ENCODE results near the gene FERMT2.
"Not testable (repeated sequence)": the region's sequence is repeated elsewhere in the genome, so short reads cannot be mapped to it uniquely, and the experiment has no call there.

Gene FERMT2

DNA sequence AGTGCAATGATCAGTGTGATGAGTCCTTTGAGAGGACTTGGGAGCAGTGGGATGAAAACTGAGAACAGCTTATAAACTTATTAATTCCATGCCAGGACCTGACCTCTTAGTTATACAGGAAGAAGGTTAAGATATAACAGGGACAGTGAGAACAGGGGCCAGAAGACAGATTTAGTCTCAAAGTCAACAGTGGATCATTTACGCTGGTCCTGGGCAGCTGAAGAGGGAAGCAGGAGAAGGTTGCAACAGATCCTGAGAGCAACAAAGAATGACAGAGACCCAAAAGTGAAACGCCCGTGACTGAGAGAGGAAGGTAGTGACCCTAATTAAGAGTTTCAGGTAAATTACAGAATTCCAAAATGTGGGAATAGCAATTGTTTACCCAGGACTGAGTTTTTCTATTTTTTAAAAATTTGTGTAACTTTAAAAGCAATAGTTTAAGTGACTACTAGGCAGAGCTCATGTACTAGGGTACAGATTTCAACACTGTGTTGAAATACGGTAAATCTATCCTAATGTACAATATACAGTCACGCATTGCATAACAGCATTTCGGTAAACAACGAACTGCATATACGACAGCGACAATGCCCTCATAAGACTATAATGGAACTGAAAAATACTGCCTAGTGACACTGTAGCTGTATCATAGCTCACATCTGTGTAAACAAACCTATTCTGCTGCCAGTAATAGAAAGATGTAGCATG is 81.8 kb downstream of the FERMT2 start:
- in situ Hi-C loops (cut with MboI; ENCODE audit: low sequenced_read_pairs) = no loop called here

DNA sequence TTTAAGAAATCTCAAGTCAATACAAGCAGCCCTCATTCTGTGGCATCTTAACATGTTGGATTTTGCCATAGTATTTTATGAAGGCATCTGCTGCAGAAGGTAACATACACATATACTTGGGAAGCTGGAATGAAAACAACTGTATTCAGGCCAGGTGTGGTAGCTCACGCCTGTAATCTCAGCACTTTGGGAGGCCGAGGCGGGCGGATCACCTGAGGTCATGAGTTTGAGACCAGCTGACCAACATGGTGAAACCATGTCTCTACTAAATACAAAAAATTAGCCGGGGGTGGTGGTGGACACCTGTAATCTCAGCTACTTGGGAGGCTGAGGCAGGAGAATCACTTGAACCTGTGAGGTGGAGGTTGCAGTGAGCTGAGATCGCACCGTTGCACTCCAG is 86.0 kb downstream of the FERMT2 start:
- in situ Hi-C loops (cut with MboI; ENCODE audit: low sequenced_read_pairs) = not testable (repeated sequence)

DNA sequence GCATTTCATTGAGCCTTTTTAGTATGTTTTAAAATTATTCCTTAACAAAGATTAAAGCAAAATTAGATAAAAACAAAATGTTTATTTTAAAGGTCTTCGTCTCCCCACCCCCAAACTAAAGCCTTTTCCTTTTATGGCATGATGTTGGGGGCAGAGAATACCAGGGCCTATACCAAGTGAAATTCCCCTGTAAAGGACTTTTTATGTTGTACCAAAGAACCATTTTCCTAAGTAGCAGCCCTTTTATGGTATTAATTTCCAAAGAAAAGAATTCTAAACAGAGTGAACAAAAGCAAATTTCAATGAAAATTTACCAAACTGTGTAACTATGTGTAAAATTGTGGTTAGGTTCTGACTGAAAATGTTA is 87.5 kb downstream of the FERMT2 start:
- in situ Hi-C loops (cut with MboI; ENCODE audit: low sequenced_read_pairs) = no loop called here

DNA sequence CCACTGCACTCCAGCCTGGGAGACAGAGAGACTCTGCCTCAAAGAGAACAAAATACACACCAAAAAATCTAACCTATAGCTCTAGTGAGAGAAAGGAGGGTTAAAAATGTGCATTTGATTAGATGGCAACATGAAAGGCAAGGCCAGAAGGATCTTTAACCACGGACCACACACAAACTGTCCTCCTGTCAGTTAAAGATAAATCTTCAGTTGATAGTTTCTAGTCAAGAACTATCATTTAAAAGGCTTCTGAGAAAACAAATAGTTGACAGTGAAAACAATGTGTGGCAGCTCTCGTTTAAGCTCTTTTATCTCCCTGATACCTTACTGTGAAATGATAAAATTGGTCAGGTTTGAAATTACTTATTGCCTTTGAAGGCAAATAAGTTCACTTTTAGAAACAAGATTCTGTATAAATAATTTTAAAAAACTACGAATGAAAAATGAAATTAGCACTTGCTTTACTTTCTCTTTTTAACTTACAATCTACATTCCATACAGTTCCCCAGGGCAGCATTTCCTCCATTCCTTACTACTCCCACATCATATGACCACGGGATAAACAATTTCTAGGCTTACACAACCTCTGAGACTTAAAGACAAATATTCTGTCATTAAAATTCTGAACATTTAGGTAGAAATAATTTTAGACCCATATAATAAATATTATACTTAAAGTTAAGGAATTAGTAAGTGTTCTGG is 88.1 kb downstream of the FERMT2 start:
- in situ Hi-C loops (cut with MboI; ENCODE audit: low sequenced_read_pairs) = no loop called here

DNA sequence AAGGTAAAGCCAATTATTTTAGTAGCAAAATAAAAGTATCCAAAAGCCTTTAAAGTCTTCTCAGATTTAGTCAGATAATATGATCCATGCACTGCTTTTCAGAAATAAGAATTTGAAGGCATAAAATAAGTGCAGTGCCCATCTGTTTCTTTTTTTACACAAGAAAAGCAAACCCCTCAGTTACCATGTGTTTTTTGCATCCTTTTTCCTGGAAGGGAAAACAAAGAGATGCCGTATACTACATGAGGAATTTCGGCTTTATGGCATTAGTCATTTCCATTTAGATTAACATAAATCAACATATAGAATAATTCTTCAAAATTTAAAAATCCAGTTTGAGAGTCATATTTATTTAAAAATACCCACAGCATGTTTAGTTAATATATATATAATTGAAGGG is 89.4 kb downstream of the FERMT2 start:
- in situ Hi-C loops (cut with MboI; ENCODE audit: low sequenced_read_pairs) = no loop called here

DNA sequence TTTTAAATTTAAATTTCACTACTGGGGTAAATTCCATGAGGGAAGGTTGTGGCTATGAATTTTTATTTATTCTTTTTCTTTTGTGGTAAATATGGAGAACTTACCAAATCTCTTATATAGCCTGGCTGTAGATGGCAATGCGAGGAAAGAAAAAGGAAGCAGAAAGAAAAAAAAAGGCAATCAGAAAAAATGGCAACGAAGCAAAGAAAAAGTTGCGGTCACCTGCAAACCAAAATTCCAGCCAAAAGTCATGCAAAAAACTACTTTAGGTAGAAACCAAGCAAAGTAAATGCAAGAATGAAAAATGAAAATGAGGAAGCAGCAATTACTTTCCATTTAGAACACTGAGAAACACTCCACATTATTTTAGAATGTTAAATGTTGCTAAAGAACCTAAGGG is 89.9 kb downstream of the FERMT2 start:
- in situ Hi-C loops (cut with MboI; ENCODE audit: low sequenced_read_pairs) = no loop called here

DNA sequence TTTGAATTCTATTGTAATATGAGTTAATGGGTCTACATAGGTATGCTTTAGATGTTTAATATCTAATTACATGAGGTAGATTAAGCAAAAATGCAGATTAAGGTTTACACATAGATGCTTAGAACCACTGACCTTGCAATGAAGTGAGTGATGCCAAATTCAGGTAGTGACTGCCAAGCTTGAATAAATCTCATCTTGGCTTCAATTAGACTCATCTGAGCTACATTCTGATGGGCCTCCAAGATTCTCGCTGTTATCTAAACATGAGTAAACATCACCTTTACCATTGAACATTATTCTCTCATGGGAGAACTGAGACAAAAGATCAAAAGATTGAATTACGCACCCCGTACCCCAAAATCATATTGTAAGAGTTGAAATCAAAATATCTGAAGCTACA is 90.6 kb downstream of the FERMT2 start:
- in situ Hi-C loops (cut with MboI; ENCODE audit: low sequenced_read_pairs) = no loop called here

DNA sequence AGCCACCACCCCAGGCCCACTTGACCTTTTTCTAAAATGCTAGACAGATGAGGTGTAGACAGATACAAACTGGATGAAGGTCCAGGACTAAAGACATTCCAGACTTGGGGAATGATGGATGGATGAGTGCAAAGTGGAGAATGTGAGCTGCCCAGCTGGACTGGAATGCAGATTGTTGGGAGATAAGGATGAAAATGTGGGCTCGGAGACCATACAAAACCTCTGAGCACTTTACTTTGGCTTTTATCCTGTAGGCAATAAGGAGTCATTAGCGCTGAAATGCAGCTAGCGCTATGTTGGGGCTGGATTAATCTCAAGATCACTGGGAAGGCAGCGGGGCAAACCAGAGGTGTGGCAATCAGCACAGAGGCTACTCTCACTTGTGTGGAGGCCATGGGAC is 94.7 kb downstream of the FERMT2 start:
- in situ Hi-C loops (cut with MboI; ENCODE audit: low sequenced_read_pairs) = no loop called here

DNA sequence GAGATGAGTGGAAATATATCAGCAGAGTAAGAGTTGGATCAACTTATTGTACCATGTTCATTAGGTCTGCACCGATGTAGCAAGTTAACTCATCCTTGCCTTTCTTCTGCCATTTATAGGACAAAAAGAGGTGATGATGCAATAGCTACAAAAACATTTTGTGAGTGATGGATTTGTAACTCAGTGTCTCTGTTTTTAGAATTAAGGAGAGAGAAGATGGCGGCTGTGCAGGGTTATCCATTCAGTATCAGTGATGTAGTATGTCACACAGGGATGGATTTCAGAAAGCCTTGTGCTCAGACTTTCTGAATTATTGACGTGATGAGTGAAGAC is 97.4 kb downstream of the FERMT2 start:
- in situ Hi-C loops (cut with MboI; ENCODE audit: low sequenced_read_pairs) = no loop called here

DNA sequence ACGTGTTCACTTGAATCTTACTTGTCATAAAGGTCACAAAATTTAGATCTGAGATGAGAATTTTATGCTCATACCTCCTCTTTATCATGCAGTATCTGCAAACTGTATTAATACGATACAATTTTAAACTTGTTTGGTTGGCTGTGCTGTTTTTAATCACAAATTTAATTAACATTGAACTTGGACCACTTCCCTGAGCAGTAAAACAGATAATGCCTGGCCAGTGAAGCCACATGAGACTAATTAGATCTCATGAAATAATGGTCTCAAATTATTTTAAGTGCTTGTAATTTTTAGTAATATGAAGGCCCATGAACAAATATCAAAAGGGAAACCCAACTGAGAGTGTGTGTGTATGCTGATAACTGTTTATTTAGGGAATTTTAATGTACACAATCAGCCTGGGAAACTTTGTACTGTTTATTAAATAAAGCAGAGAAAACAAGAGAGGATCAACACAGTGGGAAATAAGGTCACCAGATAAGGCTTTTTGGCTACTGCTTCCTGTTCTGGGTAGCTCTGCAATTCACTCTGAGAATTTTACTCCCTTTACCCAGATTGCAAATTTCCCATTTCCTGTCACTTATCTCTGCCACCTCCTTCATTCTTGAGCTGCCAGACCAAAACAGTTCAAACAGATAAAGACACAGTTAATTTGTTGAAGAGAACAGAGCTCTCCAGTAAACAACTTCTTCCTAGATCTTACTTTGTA is 97.9 kb downstream of the FERMT2 start:
- in situ Hi-C loops (cut with MboI; ENCODE audit: low sequenced_read_pairs) = no loop called here

DNA sequence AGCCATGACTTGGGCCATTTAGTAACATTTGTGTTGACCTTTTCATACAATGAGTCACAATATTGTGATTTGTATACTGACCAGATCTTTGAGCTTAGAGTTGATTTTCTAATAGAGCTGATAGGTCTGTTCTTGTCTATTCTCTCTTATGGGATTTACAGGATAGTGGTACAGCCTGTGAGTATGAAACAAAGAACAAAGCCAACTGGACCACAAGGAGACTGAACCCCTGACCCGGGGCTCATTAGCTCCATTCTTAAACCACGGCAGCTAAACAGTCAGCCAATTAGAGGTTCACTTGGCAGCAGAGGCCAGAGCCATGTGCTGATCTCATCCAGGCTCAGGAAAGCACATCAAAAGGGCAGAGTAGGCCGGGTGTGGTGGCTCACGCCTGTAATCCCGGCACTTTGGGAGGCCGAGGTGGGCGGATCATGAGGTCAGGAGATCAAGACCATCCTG is 100.4 kb downstream of the FERMT2 start:
- in situ Hi-C loops (cut with MboI; ENCODE audit: low sequenced_read_pairs) = no loop called here

DNA sequence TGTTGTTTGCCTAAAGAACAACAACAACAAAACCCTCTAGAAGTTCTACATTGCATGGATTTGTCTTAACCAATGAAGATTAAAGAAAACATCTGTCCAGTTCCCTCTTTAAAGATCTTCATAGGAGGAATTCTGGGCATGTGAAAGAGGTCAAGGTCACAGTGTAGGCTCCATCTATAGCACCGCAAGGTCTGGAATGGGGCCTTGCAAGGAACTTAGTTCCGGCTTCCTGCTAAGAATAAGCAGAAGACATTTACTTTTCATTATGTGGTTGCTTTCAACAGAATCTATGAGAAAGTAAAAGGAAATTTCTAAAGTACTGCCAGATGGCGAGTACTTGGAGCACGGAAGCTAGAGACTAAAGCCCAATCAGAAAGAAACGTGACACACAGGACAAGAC is 102.2 kb downstream of the FERMT2 start:
- in situ Hi-C loops (cut with MboI; ENCODE audit: low sequenced_read_pairs) = no loop called here

DNA sequence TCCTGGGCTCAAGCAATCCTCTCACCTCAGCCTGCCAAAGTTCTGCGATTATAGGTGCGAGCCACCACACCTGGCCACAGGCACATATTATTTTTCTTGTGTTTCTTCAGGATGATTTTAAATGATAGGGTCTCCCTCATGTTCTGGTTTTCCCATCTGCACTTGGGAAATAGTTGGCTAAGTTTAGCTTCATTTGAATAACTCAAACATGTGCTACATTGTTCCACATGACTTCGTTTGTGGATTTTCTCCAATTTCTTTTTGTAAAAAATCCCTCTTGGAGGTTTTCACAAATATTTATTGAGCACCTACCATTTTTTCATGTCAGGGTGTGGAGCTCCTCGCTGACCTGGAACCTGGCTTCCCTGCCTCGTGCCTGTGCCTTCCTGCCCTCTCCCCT is 104.3 kb downstream of the FERMT2 start:
- in situ Hi-C loops (cut with MboI; ENCODE audit: low sequenced_read_pairs) = no loop called here

DNA sequence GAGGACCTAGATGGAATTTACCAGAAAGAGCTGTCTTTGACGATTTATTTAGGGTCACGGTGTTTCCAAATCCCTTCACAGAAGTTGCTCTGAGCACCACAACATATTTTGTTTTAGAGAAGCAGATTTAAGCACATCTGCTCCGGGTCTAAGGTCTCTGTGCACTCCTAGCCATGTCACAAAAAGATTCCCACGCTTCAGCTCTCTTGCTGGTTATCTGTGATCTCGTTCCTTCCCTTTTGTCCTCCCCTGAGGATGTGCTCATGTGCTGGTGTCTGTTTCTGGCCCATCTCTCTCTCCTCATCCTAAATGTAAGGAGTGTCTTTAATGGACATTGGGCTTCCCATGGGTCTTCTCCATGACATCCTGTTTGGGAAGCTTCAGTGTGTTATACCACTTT is 105.8 kb downstream of the FERMT2 start:
- in situ Hi-C loops (cut with MboI; ENCODE audit: low sequenced_read_pairs) = no loop called here

DNA sequence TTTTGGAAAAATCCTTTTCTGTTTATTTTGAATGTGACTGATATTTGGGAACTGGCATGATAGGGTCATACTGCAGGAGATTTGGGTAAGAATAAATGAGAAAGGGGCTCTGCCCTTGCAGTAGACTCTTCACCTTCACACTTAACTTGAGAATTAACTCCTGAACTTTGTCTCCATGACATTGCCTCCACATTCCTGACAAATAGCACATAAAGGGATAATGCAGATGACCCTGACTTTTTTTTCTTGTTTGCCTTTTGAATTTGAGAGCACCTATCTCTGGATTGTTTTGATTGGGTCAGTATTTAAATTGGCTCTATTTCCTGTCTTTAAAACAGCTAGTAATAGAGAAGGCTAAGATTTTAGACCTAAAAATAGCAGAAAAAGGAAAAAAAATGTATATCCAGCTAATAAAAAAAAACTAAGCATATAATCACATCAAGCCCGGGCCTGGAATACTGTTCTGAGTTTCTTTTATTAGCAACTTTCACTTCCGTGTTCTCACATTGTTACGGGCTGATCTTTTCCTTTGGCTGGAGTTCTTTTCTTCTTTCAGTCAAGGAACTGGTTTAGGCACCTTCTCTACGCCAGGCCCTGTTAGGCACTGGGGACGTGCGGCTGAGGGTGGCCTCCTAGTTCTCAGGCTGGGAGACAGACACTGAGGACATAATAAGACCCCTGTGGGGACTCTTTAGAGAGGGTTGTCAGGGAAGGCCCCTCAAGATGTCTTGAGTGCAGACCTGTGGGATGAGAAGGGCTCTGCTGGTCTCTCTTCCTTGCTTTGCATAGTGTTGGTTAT is 106.4 kb downstream of the FERMT2 start:
- in situ Hi-C loops (cut with MboI; ENCODE audit: low sequenced_read_pairs) = no loop called here

DNA sequence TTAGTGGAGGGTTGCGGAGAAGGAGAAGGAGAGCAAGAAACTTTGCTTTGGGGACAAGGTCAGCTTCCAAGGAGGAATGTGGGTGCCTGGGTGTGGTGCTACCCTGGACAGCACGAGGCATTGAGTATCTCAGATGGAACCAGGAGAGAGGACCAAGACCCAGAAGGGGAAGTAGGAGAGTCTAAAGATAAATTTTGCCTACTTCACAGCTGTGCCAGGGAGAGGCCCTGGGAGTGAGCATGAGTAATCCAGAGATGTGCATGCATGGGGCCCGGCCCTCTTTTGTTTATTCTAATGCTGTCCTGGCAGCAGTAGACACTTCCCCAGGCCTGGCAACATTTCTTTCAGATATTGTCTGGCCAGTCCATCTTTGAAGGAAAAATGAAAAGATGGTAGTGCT is 110.0 kb downstream of the FERMT2 start:
- in situ Hi-C loops (cut with MboI; ENCODE audit: low sequenced_read_pairs) = no loop called here

DNA sequence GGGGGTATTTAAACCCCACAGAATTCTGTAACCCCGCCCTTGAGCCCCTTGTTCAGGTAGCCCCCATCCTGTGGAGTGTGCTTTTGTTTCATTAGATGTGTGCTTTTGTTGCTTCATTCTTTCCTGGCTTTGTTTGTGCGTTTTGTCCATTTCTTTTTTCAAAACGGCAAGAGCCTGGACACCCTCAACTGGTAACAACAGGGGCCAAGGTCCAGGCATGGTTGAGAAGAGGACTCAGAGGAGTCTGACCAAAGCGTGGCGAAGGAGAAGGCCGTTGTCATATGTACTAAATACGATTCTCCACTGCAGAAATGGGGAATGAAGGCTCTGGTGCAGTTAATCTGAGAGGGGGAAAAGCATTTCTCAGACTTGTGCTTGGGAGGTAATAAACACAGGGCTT is 113.4 kb downstream of the FERMT2 start:
- in situ Hi-C loops (cut with MboI; ENCODE audit: low sequenced_read_pairs) = no loop called here

DNA sequence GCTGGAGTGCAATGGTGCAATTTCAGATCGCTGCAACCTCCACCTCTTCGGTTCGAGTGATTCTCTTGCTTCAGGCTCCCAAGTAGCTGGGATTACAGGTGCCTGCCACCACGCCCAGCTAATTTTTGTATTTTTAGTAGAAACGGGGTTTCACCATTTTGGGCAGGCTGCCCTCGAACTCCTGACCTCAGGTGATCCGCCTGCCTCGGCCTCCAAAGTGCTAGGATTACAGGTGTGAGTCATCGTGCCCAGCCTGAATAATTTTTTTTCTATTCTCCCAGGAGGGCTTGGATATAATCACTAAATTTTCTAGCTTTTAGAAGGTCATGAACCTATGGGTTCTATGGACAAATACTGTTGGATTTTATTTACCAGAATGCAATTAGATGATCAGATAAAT is 114.8 kb downstream of the FERMT2 start:
- in situ Hi-C loops (cut with MboI; ENCODE audit: low sequenced_read_pairs) = no loop called here

DNA sequence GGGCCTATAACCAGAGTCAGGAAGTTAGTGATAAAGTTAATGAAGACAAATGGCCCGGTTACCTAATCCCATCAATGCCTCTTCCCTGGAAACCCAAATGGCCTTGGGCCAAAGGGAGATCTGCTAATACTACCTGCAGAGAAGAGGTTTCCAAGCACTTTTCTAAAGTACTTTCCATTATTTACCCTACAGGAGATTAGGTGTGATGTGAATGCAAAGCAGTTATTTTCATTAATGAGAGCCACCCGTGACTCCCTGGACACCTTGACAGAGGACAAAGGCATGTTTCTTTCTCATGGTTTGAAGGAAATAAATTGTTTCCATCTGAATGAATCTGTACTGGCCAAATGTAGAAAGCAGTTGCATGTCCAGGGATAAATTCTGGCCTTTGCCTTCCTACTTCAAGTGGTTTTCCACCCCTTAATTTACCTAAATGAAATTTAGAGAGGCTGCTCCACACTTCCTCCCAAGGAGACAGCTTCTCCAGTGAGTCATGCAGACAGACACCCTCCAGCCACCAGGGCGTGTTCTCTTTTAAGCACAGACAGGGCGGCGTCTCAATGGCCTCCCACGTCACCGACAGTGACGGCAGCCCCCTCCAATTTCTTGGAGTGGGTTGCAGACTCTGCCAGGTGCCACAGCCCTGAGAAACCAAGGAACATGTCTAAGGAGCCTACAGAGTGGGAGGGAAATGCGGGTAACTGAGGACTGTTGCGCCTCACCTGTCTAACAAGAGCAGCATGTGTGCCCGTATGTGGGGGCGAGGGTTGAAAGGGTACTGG is 115.5 kb downstream of the FERMT2 start:
- in situ Hi-C loops (cut with MboI; ENCODE audit: low sequenced_read_pairs) = no loop called here

DNA sequence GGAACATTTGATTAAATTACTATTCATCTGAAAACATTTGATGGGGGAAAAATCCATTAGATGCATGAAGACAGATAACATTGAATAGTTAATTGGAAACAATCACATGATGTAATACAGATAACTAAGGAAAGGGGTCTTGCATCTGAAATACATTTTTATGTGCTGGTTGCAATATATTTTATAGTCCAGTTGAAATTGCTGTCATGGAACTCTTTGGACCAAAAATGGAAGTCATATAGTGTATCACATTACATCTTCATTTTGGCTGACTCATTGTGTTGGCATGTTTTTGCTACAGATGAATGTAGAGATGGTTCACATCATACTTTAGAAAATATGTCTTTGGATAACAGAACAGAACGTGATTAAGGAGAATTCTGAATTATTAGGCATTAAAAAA is 116.4 kb downstream of the FERMT2 start:
- in situ Hi-C loops (cut with MboI; ENCODE audit: low sequenced_read_pairs) = no loop called here

DNA sequence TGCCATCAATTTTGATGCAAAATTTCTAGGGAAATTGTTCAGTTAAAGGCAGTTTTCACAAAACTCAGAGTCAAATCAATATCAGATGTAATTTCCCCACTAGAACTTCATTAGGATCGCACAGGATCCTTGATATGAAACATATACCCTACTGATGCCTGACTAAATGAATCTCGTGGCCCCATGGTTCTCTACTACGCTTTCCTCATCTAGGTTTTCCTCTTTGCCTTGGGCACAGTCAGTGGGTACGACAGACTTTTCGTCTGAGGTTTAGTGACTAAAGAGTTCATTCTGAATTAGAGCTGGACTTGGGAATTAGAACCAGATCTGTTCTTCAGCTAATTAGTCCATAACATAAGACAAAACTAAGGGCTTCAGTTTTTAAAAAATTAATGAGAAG is 117.0 kb downstream of the FERMT2 start:
- in situ Hi-C loops (cut with MboI; ENCODE audit: low sequenced_read_pairs) = no loop called here

Measured in hTERT RPE-1 (cell line).